Astrocyte (in vitro differentiated cells and primary cell): ENCODE measurements around the gene INKA1. TPM values are rescaled to one million over a fixed set of nuclear protein-coding genes. Genes with fewer than 3 reads are reported as not detected.
A peak's percentile ranks its signal among the peaks of the same experiment; 100 is the strongest.

Experiments
- DNase-seq: peaks from one replicate; pipeline ENCODE4 v3.0.0-alpha.2; 2010; ENCODE audit warnings: low read depth
- FAIRE-seq: peaks from 2 replicates; lab custom pipeline; 2011; peaks lifted over from hg19 to GRCh38; lab: Jason Lieb, UNC
- H2AFZ ChIP-seq: 2 replicates; pipeline ENCODE4 v1.6.0; 2012; ENCODE audit warnings: low read depth, low read length, inconsistent platforms
- H3K27ac ChIP-seq: 2 replicates; pipeline ENCODE4 v1.5.1; 2011; ENCODE audit warnings: low read depth, low read length, inconsistent platforms
- H3K27me3 ChIP-seq: 2 replicates; pipeline ENCODE4 v1.6.0; 2011; ENCODE audit warnings: low read length, inconsistent platforms; ENCODE audit not compliant: insufficient read depth
- H3K36me3 ChIP-seq: 2 replicates; pipeline ENCODE4 v1.5.1; 2011; ENCODE audit warnings: low read length, inconsistent platforms; ENCODE audit not compliant: insufficient read depth
- H3K4me1 ChIP-seq: 2 replicates; pipeline ENCODE4 v1.5.1; 2011; ENCODE audit warnings: low read length, inconsistent platforms; ENCODE audit not compliant: insufficient read depth
- H3K4me2 ChIP-seq: 2 replicates; pipeline ENCODE4 v1.6.0; 2012; ENCODE audit warnings: low read length, inconsistent platforms
- H3K4me3 ChIP-seq: 2 replicates; pipeline ENCODE4 v1.5.1; 2011; ENCODE audit warnings: low read depth, mild to moderate bottlenecking, low read length, inconsistent platforms; ENCODE audit not compliant: insufficient read depth
- H3K79me2 ChIP-seq: 2 replicates; pipeline ENCODE4 v1.6.0; 2012; ENCODE audit warnings: mild to moderate bottlenecking, low read length, inconsistent platforms; ENCODE audit not compliant: insufficient read depth
- H3K9ac ChIP-seq: 2 replicates; pipeline ENCODE4 v1.6.0; 2012; ENCODE audit warnings: mild to moderate bottlenecking, low read length, inconsistent platforms
- H3K9me3 ChIP-seq: 2 replicates; pipeline ENCODE4 v1.5.1; 2012; ENCODE audit warnings: low read depth, mild to moderate bottlenecking, low read length, inconsistent platforms; ENCODE audit not compliant: insufficient read depth
- H4K20me1 ChIP-seq: 2 replicates; pipeline ENCODE4 v1.6.0; 2012; ENCODE audit warnings: low read length, inconsistent platforms; ENCODE audit not compliant: insufficient read depth
- H3K27ac Mint-ChIP-seq: one replicate; pipeline ENCODE4 v1.8.0; 2021; ENCODE audit warnings: mild to moderate bottlenecking, mixed read lengths; ENCODE audit not compliant: unreplicated experiment
- H3K27me3 Mint-ChIP-seq: one replicate; pipeline ENCODE4 v1.8.0; 2021; ENCODE audit warnings: low read depth, mixed read lengths; ENCODE audit not compliant: unreplicated experiment
- H3K36me3 Mint-ChIP-seq: one replicate; pipeline ENCODE4 v1.8.0; 2021; ENCODE audit warnings: low read depth, mixed read lengths; ENCODE audit not compliant: unreplicated experiment
- H3K4me1 Mint-ChIP-seq: one replicate; pipeline ENCODE4 v1.8.0; 2021; ENCODE audit warnings: low read depth, mixed read lengths; ENCODE audit not compliant: unreplicated experiment
- H3K4me3 Mint-ChIP-seq: one replicate; pipeline ENCODE4 v1.8.0; 2021; ENCODE audit warnings: mild to moderate bottlenecking, moderate library complexity, mixed read lengths; ENCODE audit not compliant: unreplicated experiment
- H3K9me3 Mint-ChIP-seq: one replicate; pipeline ENCODE4 v1.8.0; 2021; ENCODE audit warnings: mild to moderate bottlenecking, mixed read lengths; ENCODE audit not compliant: unreplicated experiment
- EZH2 ChIP-seq: IDR thresholded peaks from 2 replicates; pipeline ENCODE4 v1.6.1; 2012; ENCODE audit warnings: mild to moderate bottlenecking, low read length, inconsistent platforms; ENCODE audit not compliant: insufficient read depth
- total RNA-seq: library from RNA; stranded (reverse); gene quantifications from 2 replicates; pipeline ENCODE4 v1.2.1, GENCODE V29; 2021
- TF ChIP-seq, protein P1 (sequence below): IDR thresholded peaks from 2 replicates; pipeline ENCODE4 v1.5.1; 2011; ENCODE audit warnings: low read depth, mild to moderate bottlenecking, inconsistent platforms, low read length, moderate library complexity; ENCODE audit not compliant: insufficient read depth

INKA1 gene
- total RNA-seq, 1 donor from 2014 or later = 2.7 TPM

DNA sequence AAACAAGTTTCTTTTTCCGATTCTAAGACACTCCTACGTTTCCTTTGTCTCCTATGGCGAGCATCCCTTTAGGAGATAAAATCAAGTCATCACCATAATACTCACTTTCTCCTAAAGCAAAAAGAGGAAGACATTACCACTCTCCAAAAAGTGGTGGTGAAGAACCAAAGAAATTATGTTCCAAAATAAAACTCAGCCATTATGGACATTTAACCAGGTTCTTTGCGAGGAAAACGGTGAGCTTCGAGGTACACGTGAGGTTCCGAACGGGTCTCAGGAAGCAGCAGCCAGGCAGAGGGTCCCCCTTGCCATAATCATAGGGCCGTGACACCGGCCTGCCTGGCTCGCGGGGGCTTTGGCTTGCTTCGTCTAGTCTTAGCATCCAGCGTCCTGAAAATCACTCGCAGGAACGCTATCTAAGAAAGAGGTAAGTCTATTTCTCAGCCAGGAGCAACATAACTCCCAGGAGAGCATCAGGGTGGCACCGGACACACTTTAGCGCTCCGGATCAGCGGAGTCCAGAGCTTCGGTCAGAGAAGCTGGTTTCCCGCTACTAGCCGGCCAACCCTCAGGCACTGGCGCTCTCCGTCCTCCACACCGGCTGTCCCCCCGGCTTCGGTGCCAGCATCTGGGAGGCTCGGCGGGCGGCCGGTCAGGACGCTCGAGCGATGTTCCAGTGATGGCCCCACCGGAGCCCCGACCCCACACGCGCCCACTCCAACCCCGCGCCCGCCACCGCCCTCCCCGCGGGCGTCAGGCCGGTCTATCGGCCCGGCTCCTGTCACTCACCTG is 17.3 kb upstream of the INKA1 start:
- H3K9me3 Mint-ChIP-seq = peaks cover 2% of the 10 kb centered on the region
- TF ChIP-seq, protein P1, sequence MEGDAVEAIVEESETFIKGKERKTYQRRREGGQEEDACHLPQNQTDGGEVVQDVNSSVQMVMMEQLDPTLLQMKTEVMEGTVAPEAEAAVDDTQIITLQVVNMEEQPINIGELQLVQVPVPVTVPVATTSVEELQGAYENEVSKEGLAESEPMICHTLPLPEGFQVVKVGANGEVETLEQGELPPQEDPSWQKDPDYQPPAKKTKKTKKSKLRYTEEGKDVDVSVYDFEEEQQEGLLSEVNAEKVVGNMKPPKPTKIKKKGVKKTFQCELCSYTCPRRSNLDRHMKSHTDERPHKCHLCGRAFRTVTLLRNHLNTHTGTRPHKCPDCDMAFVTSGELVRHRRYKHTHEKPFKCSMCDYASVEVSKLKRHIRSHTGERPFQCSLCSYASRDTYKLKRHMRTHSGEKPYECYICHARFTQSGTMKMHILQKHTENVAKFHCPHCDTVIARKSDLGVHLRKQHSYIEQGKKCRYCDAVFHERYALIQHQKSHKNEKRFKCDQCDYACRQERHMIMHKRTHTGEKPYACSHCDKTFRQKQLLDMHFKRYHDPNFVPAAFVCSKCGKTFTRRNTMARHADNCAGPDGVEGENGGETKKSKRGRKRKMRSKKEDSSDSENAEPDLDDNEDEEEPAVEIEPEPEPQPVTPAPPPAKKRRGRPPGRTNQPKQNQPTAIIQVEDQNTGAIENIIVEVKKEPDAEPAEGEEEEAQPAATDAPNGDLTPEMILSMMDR = no peak
- TF ChIP-seq EZH2 = no peak
- peaks cover 14% of the 10 kb centered on the region for H3K4me1 Mint-ChIP-seq
- DNase-seq = peak; percentile 30
- Histone ChIP-seq H3K4me1 (peaks cover 14% of the 10 kb centered on the region), H3K36me3 (peaks cover 2% of the 10 kb centered on the region), H3K27ac (peak overlapping the region; percentile 86), H2AFZ (peak overlapping the region; percentile 59), H3K27me3 (no peaks in the 10 kb centered on the region), H3K4me3 (peak overlapping the region; percentile 80), H3K9me3 (no peaks in the 10 kb centered on the region), H3K79me2 (peaks cover 50% of the 10 kb centered on the region), H3K9ac (peak overlapping the region; percentile 87), H4K20me1 (peaks cover 13% of the 10 kb centered on the region), H3K4me2 (peak overlapping the region; percentile 86)
- H3K27ac Mint-ChIP-seq = peak overlapping the region; percentile 79
- peak overlapping the region; percentile 91 for H3K4me3 Mint-ChIP-seq
- H3K36me3 Mint-ChIP-seq = peaks cover 7% of the 10 kb centered on the region
- no peak for FAIRE-seq
- H3K27me3 Mint-ChIP-seq = no peaks in the 10 kb centered on the region

DNA sequence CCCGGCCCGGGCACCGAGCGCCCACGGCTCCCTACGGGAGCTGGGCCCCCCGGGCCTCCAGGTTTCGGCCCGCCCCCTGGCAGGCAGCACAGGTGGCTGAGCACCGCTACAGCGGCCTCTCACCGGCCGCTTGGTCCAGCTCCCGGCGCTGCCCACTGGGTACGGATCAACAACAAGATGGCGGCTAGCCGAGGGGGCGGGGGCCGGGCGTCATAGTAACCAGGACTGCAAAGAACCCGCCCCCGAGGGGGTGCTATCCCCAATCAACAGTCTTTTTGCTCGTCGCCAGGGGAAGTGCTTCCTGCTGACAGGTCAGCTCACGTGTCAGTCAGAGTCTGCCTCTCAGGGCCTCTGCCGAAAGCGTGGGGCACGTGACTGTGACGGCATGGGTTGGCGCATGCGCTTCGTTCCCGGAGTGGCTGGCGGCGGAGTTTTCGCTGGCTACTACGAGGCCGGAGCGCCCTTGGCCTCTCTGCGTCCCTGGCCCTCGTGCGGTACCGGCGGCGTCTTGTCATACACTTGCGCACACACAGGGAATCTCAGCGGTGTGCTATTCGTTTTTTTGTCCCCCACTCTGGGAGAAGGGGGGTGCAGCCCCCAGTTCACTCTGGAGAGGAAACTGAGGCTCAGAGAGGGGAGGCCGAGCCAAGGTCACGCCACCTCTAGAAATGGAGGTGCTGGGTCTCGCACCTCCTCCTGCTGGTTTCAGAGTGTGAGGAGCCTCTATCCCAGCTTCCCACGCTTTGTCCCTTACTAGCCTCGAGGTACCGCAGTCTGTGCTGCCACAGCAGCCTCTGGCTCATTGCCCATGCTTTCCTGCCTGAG is 16.5 kb upstream of the INKA1 start, which contains the start of gene IP6K1:
Gene IP6K1, minus strand, starts transcription at position 186 of the 825 bp plus-strand sequence. CDS start 38,502 bp downstream, outside the sequence.
- no peaks in the 10 kb centered on the region for H3K36me3 ChIP-seq
- TF ChIP-seq, protein P1 = no peak
- TF ChIP-seq EZH2 = no peak
- Mint-ChIP-seq H3K27me3 (peaks cover 2% of the 10 kb centered on the region), H3K4me1 (peaks cover 12% of the 10 kb centered on the region), H3K9me3 (peaks cover 2% of the 10 kb centered on the region), H3K27ac (peak within 1 kb of the TSS; percentile 94), H3K36me3 (peaks cover 7% of the 10 kb centered on the region), H3K4me3 (peak within 1 kb of the TSS; percentile 91)
- peak within 1 kb of the TSS; percentile 87 for H3K9ac ChIP-seq
- peak within 1 kb of the TSS; percentile 86 for H3K4me2 ChIP-seq
- H3K27ac ChIP-seq = peak within 1 kb of the TSS; percentile 86
- FAIRE-seq = peak; percentile 55
- H4K20me1 ChIP-seq = peaks cover 8% of the 10 kb centered on the region
- peak; percentile 99 for DNase-seq
- peak within 1 kb of the TSS; percentile 85 for H2AFZ ChIP-seq
- peaks cover 43% of the 10 kb centered on the region for H3K79me2 ChIP-seq
- H3K27me3 ChIP-seq = no peaks in the 10 kb centered on the region
- peak within 1 kb of the TSS; percentile 80 for H3K4me3 ChIP-seq
- peaks cover 17% of the 10 kb centered on the region for H3K4me1 ChIP-seq
- H3K9me3 ChIP-seq = no peaks in the 10 kb centered on the region
